ENCODE data around the gene ALDH8A1.

Gene ALDH8A1

GRCh38 chr6:134950482-134950881 is 581 bp upstream of the ALDH8A1 start:
- DNase-seq (ENCODE audit: low read depth) = no peak

- no peak for DNase-seq (ENCODE audit: low read depth)
Observed at GRCh38 chr6:134948691-134949090, 1.2 kb downstream of the ALDH8A1 start.

GRCh38 chr6:134948142-134948541 is 1.8 kb downstream of the ALDH8A1 start:
- no peak for DNase-seq (ENCODE audit: low read depth)

- no peak for DNase-seq (ENCODE audit: low read depth)
Observed at GRCh38 chr6:134945045-134945444, 4.9 kb downstream of the ALDH8A1 start.

GRCh38 chr6:134943522-134944111 is 6.3 kb downstream of the ALDH8A1 start:
- no peak for DNase-seq (ENCODE audit: low read depth)

- DNase-seq (ENCODE audit: low read depth) = peak; percentile 68
Observed at GRCh38 chr6:134938896-134939295, 11.0 kb downstream of the ALDH8A1 start.

GRCh38 chr6:134937426-134937825 is 12.5 kb downstream of the ALDH8A1 start:
- DNase-seq (ENCODE audit: low read depth) = no peak

GRCh38 chr6:134936931-134937330 is 13.0 kb downstream of the ALDH8A1 start:
- no peak for DNase-seq (ENCODE audit: low read depth)

- DNase-seq (ENCODE audit: low read depth) = no peak
Observed at GRCh38 chr6:134936476-134936875, 13.4 kb downstream of the ALDH8A1 start.

GRCh38 chr6:134934793-134935485 is 15.0 kb downstream of the ALDH8A1 start:
- DNase-seq (ENCODE audit: low read depth) = no peak

GRCh38 chr6:134932535-134933470 is 17.1 kb downstream of the ALDH8A1 start:
- no peak for DNase-seq (ENCODE audit: low read depth)

GRCh38 chr6:134932098-134932497 is 17.8 kb downstream of the ALDH8A1 start:
- DNase-seq (ENCODE audit: low read depth) = no peak

- DNase-seq (ENCODE audit: low read depth) = no peak
Observed at GRCh38 chr6:134930463-134930862, 19.4 kb downstream of the ALDH8A1 start.

GRCh38 chr6:134928151-134928900 is 21.6 kb downstream of the ALDH8A1 start:
- DNase-seq (ENCODE audit: low read depth) = no peak

- no peak for DNase-seq (ENCODE audit: low read depth)
Observed at GRCh38 chr6:134925800-134926199, 24.1 kb downstream of the ALDH8A1 start.

GRCh38 chr6:134921721-134922261 is 28.1 kb downstream of the ALDH8A1 start:
- no peak for DNase-seq (ENCODE audit: low read depth)

- DNase-seq (ENCODE audit: low read depth) = no peak
Observed at GRCh38 chr6:134921276-134921675, 28.6 kb downstream of the ALDH8A1 start.

GRCh38 chr6:134920422-134920821 is 29.5 kb downstream of the ALDH8A1 start:
- no peak for DNase-seq (ENCODE audit: low read depth)

- DNase-seq (ENCODE audit: low read depth) = no peak
Observed at GRCh38 chr6:134918418-134918961, 31.4 kb downstream of the ALDH8A1 start.

GRCh38 chr6:134911547-134911946 is 38.4 kb downstream of the ALDH8A1 start:
- no peak for DNase-seq (ENCODE audit: low read depth)

- no peak for DNase-seq (ENCODE audit: low read depth)
Observed at GRCh38 chr6:134910593-134910935, 39.3 kb downstream of the ALDH8A1 start.
